KMS-11 (cell line): Measurements from ENCODE around the gene CYTH3.

Experiments used
- H2AFZ ChIP-seq: fragments of 200-600 bp; sonication (generic); 2 replicates; pipeline ENCODE4 v1.6.1; 2016; ENCODE audit warnings: antibody characterized with exemption, mixed run types, low read depth
- H3K27ac ChIP-seq: fragments of 200-600 bp; sonication (generic); 2 replicates; pipeline ENCODE4 v1.6.1; 2016; ENCODE audit warnings: mild to moderate bottlenecking, mixed run types
- H3K27me3 ChIP-seq: fragments of 200-600 bp; sonication (generic); 2 replicates; pipeline ENCODE4 v1.6.1; 2017; ENCODE audit warnings: mild to moderate bottlenecking, low read depth, mixed run types, moderate library complexity; ENCODE audit not compliant: insufficient read depth
- H3K36me3 ChIP-seq: fragments of 200-600 bp; sonication (generic); 2 replicates; pipeline ENCODE4 v1.6.1; 2017; ENCODE audit warnings: mild to moderate bottlenecking, mixed run types; ENCODE audit not compliant: insufficient read depth
- H3K4me1 ChIP-seq: fragments of 200-600 bp; sonication (generic); 2 replicates; pipeline ENCODE4 v1.6.1; 2016; ENCODE audit warnings: mild to moderate bottlenecking, low read depth, mixed run types; ENCODE audit not compliant: poor library complexity, severe bottlenecking
- H3K4me2 ChIP-seq: fragments of 200-600 bp; sonication (generic); 2 replicates; pipeline ENCODE4 v1.7.0; 2016; ENCODE audit warnings: mild to moderate bottlenecking, mixed run types
- H3K4me3 ChIP-seq: fragments of 200-600 bp; sonication (generic); IDR thresholded peaks from 2 replicates; pipeline ENCODE4 v1.6.1; 2017; ENCODE audit warnings: low read depth, low read length, mixed read lengths; ENCODE audit not compliant: insufficient read depth
- H3K79me2 ChIP-seq: fragments of 200-600 bp; sonication (generic); 2 replicates; pipeline ENCODE4 v1.6.1; 2016; ENCODE audit warnings: low read depth, mixed run types; ENCODE audit not compliant: insufficient read depth
- H3K9ac ChIP-seq: fragments of 200-600 bp; sonication (generic); 2 replicates; pipeline ENCODE4 v1.6.1; 2016; ENCODE audit warnings: mild to moderate bottlenecking, mixed run types
- H4K20me1 ChIP-seq: fragments of 200-600 bp; sonication (generic); 2 replicates; pipeline ENCODE4 v1.6.1; 2016; ENCODE audit warnings: mild to moderate bottlenecking, mixed run types; ENCODE audit not compliant: insufficient read depth
- CTCF ChIP-seq: fragments of 200-600 bp; sonication (generic); conservative IDR thresholded peaks from 2 replicates; pipeline ENCODE4 v1.6.1; 2017; ENCODE audit warnings: low read depth, mild to moderate bottlenecking, antibody characterized with exemption, low read length, moderate library complexity, mixed read lengths

Gene CYTH3

GRCh38 chr7:6269527-6269926, 2.9 kb downstream of the CYTH3 start:
- H3K27me3 ChIP-seq = no peaks in the 10 kb centered on the region
- H2AFZ ChIP-seq = no peak overlapping the region
- H3K4me3 ChIP-seq = no peak overlapping the region
- H3K4me1 ChIP-seq = peaks cover 4% of the 10 kb centered on the region
- no peak overlapping the region for H3K4me2 ChIP-seq
- TF ChIP-seq CTCF = no peak
- H3K27ac ChIP-seq = no peak overlapping the region
- no peaks in the 10 kb centered on the region; the same call in 1 of the 2 replicates for H3K79me2 ChIP-seq
- H3K9ac ChIP-seq = no peak overlapping the region
- no peaks in the 10 kb centered on the region for H3K36me3 ChIP-seq
- no peaks in the 10 kb centered on the region for H4K20me1 ChIP-seq

GRCh38 chr7:6268907-6269306, 3.5 kb downstream of the CYTH3 start:
- H3K4me2 ChIP-seq = no peak overlapping the region
- H2AFZ ChIP-seq = no peak overlapping the region
- no peak overlapping the region for H3K27ac ChIP-seq
- no peaks in the 10 kb centered on the region for H4K20me1 ChIP-seq
- H3K4me3 ChIP-seq = no peak overlapping the region
- H3K9ac ChIP-seq = no peak overlapping the region
- no peaks in the 10 kb centered on the region for H3K27me3 ChIP-seq
- no peaks in the 10 kb centered on the region for H3K36me3 ChIP-seq
- H3K79me2 ChIP-seq = no peaks in the 10 kb centered on the region; the same call in 1 of the 2 replicates
- TF ChIP-seq CTCF = no peak
- peaks cover 4% of the 10 kb centered on the region for H3K4me1 ChIP-seq

DNA sequence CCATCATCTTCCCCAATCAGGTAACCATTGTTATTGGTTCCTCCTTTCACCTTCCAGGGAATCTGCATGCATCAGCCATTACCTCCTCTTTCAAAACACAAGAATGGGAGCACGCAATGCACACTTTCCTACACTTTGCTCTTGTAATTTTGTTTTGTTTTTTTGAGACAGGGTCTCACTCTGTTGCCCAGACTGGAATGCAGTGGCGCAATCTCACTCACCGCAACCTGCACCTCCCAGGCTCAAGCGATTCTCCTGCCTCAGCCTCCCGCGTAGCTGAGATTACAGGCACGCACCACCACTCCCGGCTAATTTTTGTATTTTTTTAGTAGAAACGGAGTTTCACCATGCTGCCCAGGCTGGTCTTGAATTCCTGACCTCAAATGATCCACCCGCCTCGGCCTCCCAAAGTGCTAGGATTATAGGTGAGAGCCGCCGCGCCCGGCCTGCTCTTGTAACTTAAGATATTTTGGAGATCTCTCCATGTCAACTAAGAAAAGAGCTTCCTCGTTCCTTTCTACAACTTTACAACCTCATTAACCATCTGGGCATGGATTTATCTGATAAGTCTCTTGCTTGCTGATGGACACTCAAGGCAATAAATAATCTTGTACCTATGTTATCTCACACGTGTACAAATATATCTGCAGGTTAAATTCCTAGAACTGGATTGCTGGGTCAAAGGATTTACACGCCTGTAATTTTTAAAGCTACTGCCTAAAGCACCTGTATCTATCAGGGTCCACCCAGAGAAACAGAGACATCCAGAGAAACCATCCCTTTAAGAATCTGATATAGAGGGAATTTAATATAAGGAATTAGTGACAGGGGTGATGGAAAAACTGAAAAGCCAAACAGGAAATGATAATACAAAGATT, 4.2 kb downstream of the CYTH3 start:
- H4K20me1 ChIP-seq = no peaks in the 10 kb centered on the region
- no peak overlapping the region for H3K4me3 ChIP-seq
- H3K27ac ChIP-seq = no peak overlapping the region
- H3K79me2 ChIP-seq = no peaks in the 10 kb centered on the region; the same call in 1 of the 2 replicates
- H3K36me3 ChIP-seq = no peaks in the 10 kb centered on the region
- no peak for TF ChIP-seq CTCF
- no peak overlapping the region for H3K4me2 ChIP-seq
- no peaks in the 10 kb centered on the region for H3K27me3 ChIP-seq
- H3K9ac ChIP-seq = no peak overlapping the region
- no peak overlapping the region for H2AFZ ChIP-seq
- H3K4me1 ChIP-seq = peaks cover 4% of the 10 kb centered on the region

DNA sequence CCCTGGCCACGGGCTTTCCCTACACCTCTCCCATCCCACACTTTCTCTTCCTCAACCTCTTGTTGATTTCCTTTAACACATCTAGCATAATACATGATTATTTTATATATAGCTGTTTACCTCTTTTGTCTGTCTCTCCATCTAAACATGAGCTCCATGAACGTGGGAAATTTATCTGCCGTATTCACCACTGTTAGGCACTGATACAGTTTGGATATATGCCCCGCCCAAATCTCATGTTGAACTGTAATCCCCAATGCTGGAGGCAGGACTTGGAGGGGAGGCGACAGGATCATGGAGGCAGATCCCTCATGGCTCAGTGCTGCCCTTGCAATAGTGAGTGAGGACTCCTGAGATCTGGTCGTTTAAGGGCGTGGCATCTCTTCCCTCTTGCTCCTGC, 5.7 kb downstream of the CYTH3 start:
- Histone ChIP-seq H3K4me3 (no peak overlapping the region), H3K4me2 (no peak overlapping the region), H3K9ac (no peak overlapping the region), H4K20me1 (no peaks in the 10 kb centered on the region), H3K27me3 (no peaks in the 10 kb centered on the region), H3K27ac (no peak overlapping the region), H3K36me3 (no peaks in the 10 kb centered on the region), H2AFZ (no peak overlapping the region), H3K4me1 (no peaks in the 10 kb centered on the region), H3K79me2 (no peaks in the 10 kb centered on the region; the same call in 1 of the 2 replicates)
- TF ChIP-seq CTCF = no peak
